Measurements from ENCODE around the gene RSRC1. TPM values are rescaled to one million over a fixed set of nuclear protein-coding genes. Genes with fewer than 3 reads are reported as not detected.

The RSRC1 gene
- total and polyA plus RNA-seq, 2 of the 8 experiments (the other 6 are each of a cell fraction or from before 2014, with no cell fraction given) = 2.0 to 27.9 TPM

GRCh38 chr3:158520433-158520832, 410.5 kb downstream of the RSRC1 start (continued):
- no peak for TF ChIP-seq ATF2 (IDR thresholded peaks at IDR 0.05; ENCODE audit: low read length)
- no peak for TF ChIP-seq ZNF274 (IDR thresholded peaks at IDR 0.05; ENCODE audit: borderline replicate concordance, extremely low read depth, low read length)
- no peak for TF ChIP-seq JUN (IDR thresholded peaks at IDR 0.05; ENCODE audit: low read depth, low read length)
- TF ChIP-seq FOSL1 (IDR thresholded peaks at IDR 0.05; ENCODE audit: insufficient read depth, low read depth, low read length) = no peak

All from H1 (cell line).